Measurements from ENCODE around the gene SLIT3.
A peak's percentile ranks its signal among the peaks of the same experiment; 100 is the strongest.

SLIT3 gene

DNA sequence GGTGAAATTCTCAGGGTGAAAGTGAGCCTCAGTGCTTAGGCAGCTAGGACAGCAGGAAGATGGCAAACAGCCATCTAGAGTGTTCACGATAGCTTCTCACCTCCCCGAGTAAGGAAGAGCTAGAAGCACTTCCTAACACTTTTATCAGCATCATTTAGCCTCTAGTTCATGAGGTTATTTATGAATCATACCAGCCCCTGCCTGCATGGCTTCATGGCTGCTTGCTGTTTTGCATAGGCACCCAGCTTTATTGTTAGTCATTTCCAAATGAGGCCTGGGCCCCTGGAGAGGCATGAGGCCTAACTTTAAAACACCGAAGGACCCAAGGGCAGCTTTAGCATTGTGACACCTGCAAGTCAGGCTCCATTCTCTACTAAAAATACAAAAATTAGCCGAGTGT, 586.9 kb downstream of the SLIT3 start:
- no peak for DNase-seq

GRCh38 chr5:168713051-168713450, 587.9 kb downstream of the SLIT3 start:
- no peak for DNase-seq

- DNase-seq: no peak
Observed at GRCh38 chr5:168712280-168712924, 588.5 kb downstream of the SLIT3 start.

- DNase-seq: no peak
Observed at GRCh38 chr5:168710706-168711105, 590.2 kb downstream of the SLIT3 start.

- no peak for DNase-seq
Observed at GRCh38 chr5:168707716-168708695, 592.9 kb downstream of the SLIT3 start.

GRCh38 chr5:168706655-168707069, 594.3 kb downstream of the SLIT3 start:
- DNase-seq: no peak

DNA sequence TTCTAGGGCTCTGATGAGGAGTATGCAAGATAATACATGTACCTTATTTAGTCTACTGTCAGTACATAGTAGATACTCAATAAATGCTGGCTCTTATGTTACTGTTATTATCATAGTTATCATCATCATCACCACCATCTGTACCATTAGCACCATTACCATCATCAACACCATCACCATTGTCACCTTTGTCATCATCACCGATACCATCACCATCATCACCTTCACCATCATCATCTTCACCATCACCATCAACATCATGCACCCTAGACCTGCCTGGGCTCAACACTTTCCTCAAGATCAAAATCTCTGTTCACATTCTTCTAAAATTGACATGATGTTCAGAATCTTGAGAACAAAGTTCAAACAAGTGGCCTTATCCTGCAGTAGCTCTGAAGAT, 595.6 kb downstream of the SLIT3 start:
- DNase-seq: no peak

- DNase-seq: no peak
Observed at GRCh38 chr5:168702511-168702910, 598.4 kb downstream of the SLIT3 start.

DNA sequence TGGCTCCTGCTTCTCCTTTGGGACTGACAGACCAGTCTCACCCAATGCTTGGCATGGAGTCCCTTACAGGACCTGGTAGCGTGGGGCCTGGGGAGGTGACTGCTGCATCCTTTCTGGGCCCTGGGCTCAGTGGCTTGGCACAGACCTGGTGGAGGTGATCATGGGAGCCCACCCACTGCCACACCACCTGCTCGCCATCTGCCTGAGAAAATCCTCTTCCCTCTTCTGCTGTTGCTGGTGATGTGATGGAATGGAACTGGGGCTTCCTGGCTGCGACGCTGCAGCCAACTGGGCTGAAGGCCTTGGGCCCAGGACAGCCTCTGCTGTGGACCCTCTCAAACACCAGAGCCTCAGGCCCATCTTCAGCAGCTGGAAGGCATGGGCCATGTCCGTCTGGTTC, 599.3 kb downstream of the SLIT3 start:
- no peak for DNase-seq

DNA sequence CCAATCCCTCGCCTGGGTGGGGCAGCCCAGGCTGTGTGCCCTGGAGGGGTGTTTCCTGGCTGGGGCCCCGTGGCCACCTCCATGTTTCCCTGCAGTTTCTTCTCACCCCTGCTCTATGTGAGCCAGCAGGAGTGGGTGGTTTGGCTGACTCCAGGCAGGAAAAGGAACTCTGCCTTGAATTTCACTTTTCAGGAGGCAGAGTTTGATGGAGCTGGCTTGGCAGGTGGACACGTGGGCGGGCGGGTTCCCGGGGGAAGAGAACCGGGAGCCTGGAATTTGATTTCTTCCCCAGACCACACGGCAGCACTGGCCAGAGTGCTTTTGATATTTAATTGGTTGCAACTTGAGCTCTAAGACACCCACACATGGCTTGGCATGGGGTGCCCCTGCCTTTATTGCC, 601.9 kb downstream of the SLIT3 start:
- no peak for DNase-seq

DNA sequence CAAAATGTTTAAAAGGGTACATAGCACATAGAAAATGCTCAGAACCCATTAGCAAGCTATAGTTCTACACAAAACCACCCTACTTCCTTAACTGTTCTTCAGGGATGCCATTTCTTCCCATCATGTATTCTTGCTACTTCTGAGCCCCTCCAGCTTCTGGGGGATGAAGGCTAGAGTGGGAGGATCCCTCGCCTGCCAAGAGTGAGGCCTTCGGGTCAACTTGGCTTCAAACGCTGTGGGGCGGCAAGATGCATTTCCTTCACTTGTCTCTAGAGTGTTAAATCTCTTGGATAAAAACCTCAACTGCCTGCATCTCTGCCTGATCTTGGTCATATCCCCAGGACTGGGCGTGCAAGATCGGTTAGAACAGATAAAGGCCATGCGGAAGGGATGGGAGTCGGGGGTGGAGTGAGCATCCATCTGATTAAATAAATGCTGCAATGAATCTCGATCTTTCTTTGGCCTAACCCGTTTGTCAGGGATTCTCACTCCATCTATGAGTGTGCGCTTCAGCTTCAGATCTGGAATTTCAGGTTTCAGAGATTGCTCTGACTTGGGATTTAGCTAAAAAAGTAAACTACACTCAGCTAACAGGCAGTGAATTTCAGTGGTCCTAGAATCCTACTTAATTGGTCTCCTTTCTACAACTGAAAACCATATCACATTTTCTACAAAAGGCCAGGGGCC, 603.8 kb downstream of the SLIT3 start:
- no peak for DNase-seq

GRCh38 chr5:168696611-168697010, 604.3 kb downstream of the SLIT3 start:
- DNase-seq: no peak

DNA sequence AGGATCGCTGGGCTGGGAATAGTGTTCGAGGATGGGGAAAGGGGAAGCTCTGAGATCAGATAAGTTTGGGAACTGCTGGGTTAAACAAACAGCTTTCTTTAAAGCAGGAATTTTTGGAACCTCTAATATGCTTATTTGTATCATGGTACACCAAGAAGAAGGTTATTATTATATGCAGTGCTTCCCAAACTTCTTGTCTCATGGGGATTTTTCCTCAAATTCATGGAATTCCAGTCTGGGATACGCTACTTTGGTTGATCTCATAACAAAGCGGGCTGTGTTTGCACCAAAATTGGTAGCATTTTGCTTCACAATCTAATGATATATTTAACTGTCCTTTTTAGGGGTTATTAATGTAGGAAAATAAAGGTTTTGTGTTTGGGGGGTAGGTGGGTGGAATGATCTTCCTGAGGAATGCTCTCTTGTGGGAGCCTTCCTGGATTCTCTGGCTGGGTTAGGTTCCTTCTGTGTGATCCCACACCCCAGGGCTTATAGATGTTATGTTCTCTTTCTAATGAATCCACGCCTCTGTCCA, 605.6 kb downstream of the SLIT3 start:
- no peak for DNase-seq

- no peak for DNase-seq
Observed at GRCh38 chr5:168694289-168694688, 606.6 kb downstream of the SLIT3 start.

DNA sequence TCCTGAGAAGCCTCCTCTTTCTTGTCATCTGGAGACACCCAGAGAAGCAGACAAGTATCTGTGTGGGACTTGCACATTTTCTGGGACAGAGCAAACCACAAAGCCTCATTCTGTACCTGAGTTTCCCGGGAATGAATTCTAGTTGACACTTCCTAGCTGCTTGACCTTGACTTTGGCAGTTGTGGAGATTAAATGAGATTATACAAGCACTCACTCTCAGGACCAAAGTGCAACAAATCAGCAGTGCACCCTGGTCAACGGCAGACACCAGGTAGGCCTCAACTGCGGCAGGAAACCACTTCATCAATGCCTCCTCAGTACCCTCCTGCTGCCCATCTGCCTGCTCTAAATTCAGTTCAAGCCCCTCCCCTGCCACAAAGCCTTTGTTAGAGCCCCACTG, 607.1 kb downstream of the SLIT3 start:
- no peak for DNase-seq

DNA sequence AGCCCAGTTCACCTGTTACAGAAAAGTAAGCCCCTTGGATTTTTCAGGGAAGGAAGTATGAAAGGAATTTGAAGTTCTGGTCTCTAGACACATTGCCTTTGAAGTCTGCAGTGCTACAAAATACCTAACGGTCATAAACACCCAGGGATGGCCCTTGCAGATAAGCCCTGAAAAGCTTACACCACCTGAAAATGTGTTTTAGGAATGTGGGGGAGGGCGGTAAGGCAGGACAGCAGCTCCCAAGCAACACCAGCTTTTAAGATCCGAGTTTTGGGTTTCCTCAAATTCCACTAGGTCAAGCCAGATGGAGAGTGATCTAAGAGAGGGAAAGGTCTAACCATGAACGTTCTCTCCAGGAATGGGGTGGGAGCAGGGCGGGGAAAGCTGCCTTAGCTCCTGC, 607.6 kb downstream of the SLIT3 start:
- DNase-seq: no peak

GRCh38 chr5:168691891-168692290, 609.0 kb downstream of the SLIT3 start:
- DNase-seq: no peak

- DNase-seq: no peak
Observed at GRCh38 chr5:168689260-168689659, 611.7 kb downstream of the SLIT3 start.

- DNase-seq: no peak
Observed at GRCh38 chr5:168686837-168687236, 614.1 kb downstream of the SLIT3 start.

DNA sequence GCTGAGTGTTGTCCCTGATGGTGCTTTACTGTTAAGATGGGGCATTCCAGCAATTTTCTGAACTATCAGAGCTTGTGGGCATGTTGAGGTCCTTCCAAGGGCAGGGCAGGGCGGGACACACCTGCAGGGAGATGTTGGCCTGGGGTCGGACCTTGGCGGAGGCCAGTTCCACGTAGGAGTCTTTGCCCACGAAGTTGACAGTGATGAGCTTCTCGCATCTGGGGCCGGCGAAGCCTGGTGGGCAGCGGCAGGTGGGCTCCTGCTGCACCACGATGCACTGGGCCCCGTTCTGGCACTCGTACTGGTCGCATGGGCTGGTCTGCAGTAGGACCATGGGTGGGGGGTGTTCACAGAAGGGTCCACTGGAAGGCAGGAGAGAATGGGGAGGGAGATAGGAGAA, 615.4 kb downstream of the SLIT3 start:
- no peak for DNase-seq

DNA sequence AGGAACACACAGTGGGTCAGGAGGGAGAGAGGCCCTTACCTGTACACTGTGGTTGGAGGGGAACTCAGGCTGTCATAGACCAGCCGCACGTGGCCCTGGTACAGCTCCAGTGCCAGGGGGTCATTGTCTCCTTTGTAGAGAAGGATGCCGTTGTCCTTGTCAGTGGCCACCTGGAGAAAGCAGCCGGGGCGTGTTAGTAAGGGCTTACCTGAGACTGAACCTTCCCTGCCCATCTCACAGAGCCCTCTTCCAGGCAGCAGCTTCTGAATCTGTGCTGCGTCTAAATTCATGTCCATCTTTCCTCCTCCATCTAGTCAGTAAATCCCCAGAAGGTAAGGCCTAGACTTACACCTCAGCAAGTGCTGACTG, 617.0 kb downstream of the SLIT3 start:
- DNase-seq: no peak

GRCh38 chr5:168683247-168683926, 617.6 kb downstream of the SLIT3 start:
- peak; percentile 70 for DNase-seq

Data from activated CD8-positive, alpha-beta memory T cell treated with anti-CD3 and anti-CD28 coated beads for 24 hours (primary cell).